LHCN-M2 (cell line): Measurements from ENCODE around the gene ADNP2. TPM values are rescaled to one million over a fixed set of nuclear protein-coding genes. Genes with fewer than 3 reads are reported as not detected.

Source experiments
- DNase-seq: peaks from one replicate; pipeline ENCODE4 v3.0.0-alpha.2; 2012; ENCODE audit warnings: low read depth
- total RNA-seq: library from RNA; depleted of rRNA; stranded (reverse); fragments of >200 nt; gene quantifications from 2 replicates; pipeline ENCODE4 v1.2.3, GENCODE V29; 2014

The ADNP2 gene
- total RNA-seq, 1 experiment from 2014 or later = 15.6 TPM

- no peak for DNase-seq
Observed at GRCh38 chr18:80105369-80106167, 3.5 kb upstream of the ADNP2 start.

- peak; percentile 8 for DNase-seq
Observed at GRCh38 chr18:80106482-80107051, 2.5 kb upstream of the ADNP2 start.

- no peak for DNase-seq
Observed at GRCh38 chr18:80107426-80107825, 1.6 kb upstream of the ADNP2 start.

GRCh38 chr18:80108121-80108536 lies 933 bp upstream of the ADNP2 start:
- no peak for DNase-seq

- peak; percentile 35 for DNase-seq
Observed at GRCh38 chr18:80109676-80110078, 615 bp downstream of the ADNP2 start.

GRCh38 chr18:80112624-80113248 lies 3.7 kb downstream of the ADNP2 start:
- no peak for DNase-seq

GRCh38 chr18:80115035-80115434 lies 6.0 kb downstream of the ADNP2 start:
- no peak for DNase-seq

- DNase-seq = no peak
Observed at GRCh38 chr18:80119111-80119510, 10.0 kb downstream of the ADNP2 start.

GRCh38 chr18:80120932-80121331 lies 11.9 kb downstream of the ADNP2 start:
- DNase-seq = no peak

GRCh38 chr18:80124131-80124530 lies 15.1 kb downstream of the ADNP2 start:
- no peak for DNase-seq

GRCh38 chr18:80126797-80127196 lies 17.7 kb downstream of the ADNP2 start:
- DNase-seq = no peak

- DNase-seq = no peak
Observed at GRCh38 chr18:80127635-80128034, 18.6 kb downstream of the ADNP2 start.

- DNase-seq = no peak
Observed at GRCh38 chr18:80129672-80130367, 20.8 kb downstream of the ADNP2 start.

- DNase-seq = no peak
Observed at GRCh38 chr18:80130555-80130954, 21.5 kb downstream of the ADNP2 start.

GRCh38 chr18:80132180-80132812 lies 23.2 kb downstream of the ADNP2 start:
- DNase-seq = no peak

GRCh38 chr18:80133124-80133523 lies 24.1 kb downstream of the ADNP2 start:
- DNase-seq = no peak

GRCh38 chr18:80135136-80135535 lies 26.1 kb downstream of the ADNP2 start:
- DNase-seq = no peak

GRCh38 chr18:80136679-80137078 lies 27.6 kb downstream of the ADNP2 start:
- no peak for DNase-seq

- DNase-seq = no peak
Observed at GRCh38 chr18:80137137-80137536, 28.1 kb downstream of the ADNP2 start.

GRCh38 chr18:80137976-80138375 lies 28.9 kb downstream of the ADNP2 start:
- no peak for DNase-seq

GRCh38 chr18:80140455-80140985 lies 31.5 kb downstream of the ADNP2 start:
- DNase-seq = no peak
